Stimulated activated CD4-positive, alpha-beta T cell treated with anti-CD3 and anti-CD28 coated beads, Interleukin-1b, Interleukin-23, amount 100 ng/mL, for 1 hour (primary cell): ENCODE data around the gene NAA35.
"Not testable (repeated sequence)": the region's sequence is repeated elsewhere in the genome, so short reads cannot be mapped to it uniquely, and the experiment has no call there.

ENCODE experiments used
- DNase-seq, 2 donors: peaks; one replicate each; pipeline ENCODE4 v3.0.0-alpha.2; 2020; ENCODE audit warnings: low read depth in 2 of 2

Gene NAA35

GRCh38 chr9:85940832-85941621 lies at the start of gene NAA35:
TSS of gene NAA35 (plus strand) at chr9:85941146. CDS start at chr9:85942160, 1,014 bp downstream.
- peak; percentile 98 for DNase-seq

GRCh38 chr9:85892401-85892800 lies 48.5 kb upstream of the NAA35 start:
- DNase-seq = no peak

- no peak for DNase-seq
Observed at GRCh38 chr9:85895685-85896084, 45.3 kb upstream of the NAA35 start.

- no peak for DNase-seq
Observed at GRCh38 chr9:85897848-85898247, 43.1 kb upstream of the NAA35 start.

GRCh38 chr9:85898332-85898731 lies 42.6 kb upstream of the NAA35 start:
- DNase-seq = no peak

GRCh38 chr9:85899388-85899787 lies 41.6 kb upstream of the NAA35 start:
- DNase-seq = no peak

- DNase-seq = no peak
Observed at GRCh38 chr9:85900504-85901201, 40.3 kb upstream of the NAA35 start.

GRCh38 chr9:85904975-85905374 lies 36.0 kb upstream of the NAA35 start:
- no peak for DNase-seq

- DNase-seq = no peak
Observed at GRCh38 chr9:85905957-85906356, 35.0 kb upstream of the NAA35 start.

GRCh38 chr9:85909390-85909789 lies 31.6 kb upstream of the NAA35 start:
- DNase-seq = no peak

- DNase-seq = no peak
Observed at GRCh38 chr9:85914108-85914507, 26.8 kb upstream of the NAA35 start.

- DNase-seq = no peak
Observed at GRCh38 chr9:85917756-85918155, 23.2 kb upstream of the NAA35 start.

- no peak for DNase-seq
Observed at GRCh38 chr9:85925493-85925892, 15.5 kb upstream of the NAA35 start.

- DNase-seq = no peak
Observed at GRCh38 chr9:85927076-85927475, 13.9 kb upstream of the NAA35 start.

GRCh38 chr9:85931495-85931894 lies 9.5 kb upstream of the NAA35 start:
- DNase-seq = no peak

- DNase-seq = not testable (repeated sequence)
Observed at GRCh38 chr9:85935950-85936349, 5.0 kb upstream of the NAA35 start.

- no peak for DNase-seq
Observed at GRCh38 chr9:85940275-85940831, 593 bp upstream of the NAA35 start.

GRCh38 chr9:85941622-85941940 lies 635 bp downstream of the NAA35 start:
- DNase-seq = no peak

GRCh38 chr9:85941966-85942912 lies 1.3 kb downstream of the NAA35 start:
- no peak for DNase-seq

- no peak for DNase-seq
Observed at GRCh38 chr9:85942913-85943709, 2.2 kb downstream of the NAA35 start.

GRCh38 chr9:85943757-85944430 lies 2.9 kb downstream of the NAA35 start:
- no peak for DNase-seq
